Measurements from ENCODE around the gene ZNF2.

Gene ZNF2

GRCh38 chr2:95207111-95207961 is 41.7 kb downstream of the ZNF2 start, which contains the start of gene ZNF892:
TSS of gene ZNF892 (plus strand) at chr2:95207521. CDS start at chr2:95207816, 295 bp downstream.
- peak; percentile 35 for DNase-seq

- no peak for DNase-seq
Measured at GRCh38 chr2:95208106-95208505, 42.5 kb downstream of the ZNF2 start.

GRCh38 chr2:95215018-95215612 is 49.5 kb downstream of the ZNF2 start:
- no peak for DNase-seq

GRCh38 chr2:95220449-95220848 is 54.8 kb downstream of the ZNF2 start:
- no peak for DNase-seq

- no peak for DNase-seq
Measured at GRCh38 chr2:95225658-95226057, 60.0 kb downstream of the ZNF2 start.

- DNase-seq = no peak
Measured at GRCh38 chr2:95231723-95232122, 66.1 kb downstream of the ZNF2 start.

GRCh38 chr2:95232232-95232631 is 66.6 kb downstream of the ZNF2 start:
- DNase-seq = no peak

Measured in GOT3 (cell line).